CD4-positive, alpha-beta T cell treated with Interleukin-1 beta for 1 hour (primary cell): Measurements from ENCODE around the gene PSMB1.
"Not testable (repeated sequence)": the region's sequence is repeated elsewhere in the genome, so short reads cannot be mapped to it uniquely, and the experiment has no call there.

ENCODE experiments used
- DNase-seq, 2 donors: peaks; one replicate each; pipeline ENCODE4 v3.0.0-alpha.2; 2020 to 2022

The PSMB1 gene

GRCh38 chr6:170533792-170534191 is 19.3 kb downstream of the PSMB1 start:
- no peak for DNase-seq

- no peak for DNase-seq
These were observed 20.1 kb downstream of the PSMB1 start for GRCh38 chr6:170532867-170533488.

GRCh38 chr6:170529839-170530469 is 23.2 kb downstream of the PSMB1 start:
- peak; percentile 57 to 64 for DNase-seq

- DNase-seq, result not testable (repeated sequence)
These were observed 25.1 kb downstream of the PSMB1 start for GRCh38 chr6:170527995-170528394.

GRCh38 chr6:170525795-170526194 is 27.3 kb downstream of the PSMB1 start:
- DNase-seq, result no peak

- DNase-seq, result no peak
These were observed 29.0 kb downstream of the PSMB1 start for GRCh38 chr6:170524172-170524502.

- no peak for DNase-seq
These were observed 29.6 kb downstream of the PSMB1 start for GRCh38 chr6:170523256-170524171.

GRCh38 chr6:170522565-170523183 is 30.4 kb downstream of the PSMB1 start:
- DNase-seq, result no peak

GRCh38 chr6:170516783-170517616 is 36.1 kb downstream of the PSMB1 start:
- DNase-seq, result peak; percentile 36 to 58

GRCh38 chr6:170514908-170515307 is 38.2 kb downstream of the PSMB1 start:
- no peak for DNase-seq

GRCh38 chr6:170512249-170512648 is 40.9 kb downstream of the PSMB1 start:
- DNase-seq, result no peak

GRCh38 chr6:170510631-170511030 is 42.5 kb downstream of the PSMB1 start:
- DNase-seq, result no peak

GRCh38 chr6:170509723-170510018 is 43.4 kb downstream of the PSMB1 start:
- no peak for DNase-seq

- not testable (repeated sequence) for DNase-seq
These were observed 44.0 kb downstream of the PSMB1 start for GRCh38 chr6:170508892-170509722.

- not testable (repeated sequence) for DNase-seq
These were observed 44.8 kb downstream of the PSMB1 start for GRCh38 chr6:170508275-170508674.

GRCh38 chr6:170507728-170508127 is 45.4 kb downstream of the PSMB1 start:
- DNase-seq, result not testable (repeated sequence)

GRCh38 chr6:170506446-170506845 is 46.7 kb downstream of the PSMB1 start:
- DNase-seq, result no peak

GRCh38 chr6:170505306-170505705 is 47.8 kb downstream of the PSMB1 start:
- no peak for DNase-seq

GRCh38 chr6:170504479-170504878 is 48.6 kb downstream of the PSMB1 start:
- DNase-seq, result no peak

- DNase-seq, result no peak
These were observed 49.7 kb downstream of the PSMB1 start for GRCh38 chr6:170503414-170503761.

- DNase-seq, result not testable (repeated sequence)
These were observed 50.2 kb downstream of the PSMB1 start for GRCh38 chr6:170502733-170503413.
